HG02852 (cell line): ENCODE data around the gene ERBB2.
"Not testable (repeated sequence)": the region's sequence is repeated elsewhere in the genome, so short reads cannot be mapped to it uniquely, and the experiment has no call there.

ENCODE experiments used
- ATAC-seq: cut with Tn5 transposase; IDR thresholded peaks from one replicate; pipeline ENCODE4 v1.9.1; 2021; ENCODE audit warnings: mild to moderate bottlenecking, moderate library complexity; ENCODE audit not compliant: unreplicated experiment

ERBB2 gene

GRCh38 chr17:39722104-39722503, 22.2 kb downstream of the ERBB2 start:
- ATAC-seq = no peak

- no peak for ATAC-seq
Observed at GRCh38 chr17:39722965-39723848, 23.3 kb downstream of the ERBB2 start.

GRCh38 chr17:39724731-39725130, 24.9 kb downstream of the ERBB2 start:
- ATAC-seq = no peak

- not testable (repeated sequence) for ATAC-seq
Observed at GRCh38 chr17:39725923-39726322, 26.1 kb downstream of the ERBB2 start.

GRCh38 chr17:39726617-39727016, 26.8 kb downstream of the ERBB2 start:
- ATAC-seq = no peak

- no peak for ATAC-seq
Observed at GRCh38 chr17:39727556-39727955, 27.7 kb downstream of the ERBB2 start.

GRCh38 chr17:39729280-39729851, 29.5 kb downstream of the ERBB2 start:
- no peak for ATAC-seq

DNA sequence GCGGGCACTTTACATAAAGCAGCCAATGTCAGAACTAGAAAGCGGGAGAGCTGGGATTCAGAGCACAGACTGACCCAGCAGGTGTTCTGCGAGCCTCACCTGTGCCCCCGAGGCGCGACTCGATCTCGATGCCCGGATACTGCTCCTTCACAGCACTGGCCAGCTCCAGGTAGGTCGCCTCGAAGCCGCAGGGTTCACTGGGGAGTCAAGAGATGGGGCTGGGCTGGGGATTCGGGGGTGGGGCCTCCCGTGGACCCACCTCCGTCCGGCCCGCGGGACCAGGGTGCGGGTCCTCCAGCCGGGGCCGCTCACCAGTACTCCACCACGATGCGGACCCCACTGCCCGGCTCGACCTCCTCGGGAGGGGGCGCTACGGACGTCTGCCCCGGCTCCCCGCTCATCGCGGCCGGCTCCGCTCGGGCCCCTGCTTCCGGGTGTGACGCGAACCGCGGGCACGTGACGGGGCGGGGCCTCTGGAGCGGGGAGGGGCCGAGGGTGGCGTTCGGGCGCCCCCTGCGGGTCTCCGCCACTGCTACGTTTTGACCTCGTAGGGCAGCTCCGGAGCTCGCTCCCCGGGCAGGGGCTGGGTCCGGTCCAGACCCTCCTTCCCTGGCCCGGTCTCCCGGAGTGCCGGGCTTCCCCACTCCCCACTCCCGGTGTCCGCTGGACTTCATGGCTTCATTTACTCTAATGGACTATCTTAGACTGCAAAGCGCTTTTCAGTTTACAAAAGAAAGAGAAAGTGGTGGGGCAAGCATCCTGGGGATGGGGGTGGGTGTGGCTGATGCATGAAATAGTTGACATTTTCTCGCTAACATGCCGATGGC, 30.4 kb downstream of the ERBB2 start, which contains the start of gene MIEN1:
Gene MIEN1 (minus strand): TSS at position 438 of the 827 bp plus-strand sequence. CDS start 37 bp downstream, at position 401.
- peak; percentile 88 for ATAC-seq

- no peak for ATAC-seq
Observed at GRCh38 chr17:39732586-39732985, 32.7 kb downstream of the ERBB2 start.

DNA sequence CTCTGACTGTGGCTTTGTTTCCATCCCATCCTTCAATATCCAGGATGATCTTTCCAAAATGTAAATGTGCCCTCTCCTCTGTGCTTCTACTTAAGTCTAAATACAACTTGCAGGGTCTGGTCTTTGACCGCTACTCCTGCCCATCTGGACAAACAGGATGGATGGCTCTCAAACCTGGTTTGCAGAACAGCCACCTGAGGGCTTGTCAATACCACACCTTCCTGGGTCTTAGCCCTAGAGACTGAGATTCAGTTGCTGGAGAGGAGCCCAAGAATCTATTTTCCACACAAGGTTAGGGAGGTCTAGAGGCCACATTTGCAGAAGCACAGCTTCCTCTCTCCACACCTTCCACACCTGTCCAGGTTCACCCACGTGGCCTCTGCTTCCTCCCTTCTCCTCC, 36.0 kb downstream of the ERBB2 start:
- ATAC-seq = no peak

DNA sequence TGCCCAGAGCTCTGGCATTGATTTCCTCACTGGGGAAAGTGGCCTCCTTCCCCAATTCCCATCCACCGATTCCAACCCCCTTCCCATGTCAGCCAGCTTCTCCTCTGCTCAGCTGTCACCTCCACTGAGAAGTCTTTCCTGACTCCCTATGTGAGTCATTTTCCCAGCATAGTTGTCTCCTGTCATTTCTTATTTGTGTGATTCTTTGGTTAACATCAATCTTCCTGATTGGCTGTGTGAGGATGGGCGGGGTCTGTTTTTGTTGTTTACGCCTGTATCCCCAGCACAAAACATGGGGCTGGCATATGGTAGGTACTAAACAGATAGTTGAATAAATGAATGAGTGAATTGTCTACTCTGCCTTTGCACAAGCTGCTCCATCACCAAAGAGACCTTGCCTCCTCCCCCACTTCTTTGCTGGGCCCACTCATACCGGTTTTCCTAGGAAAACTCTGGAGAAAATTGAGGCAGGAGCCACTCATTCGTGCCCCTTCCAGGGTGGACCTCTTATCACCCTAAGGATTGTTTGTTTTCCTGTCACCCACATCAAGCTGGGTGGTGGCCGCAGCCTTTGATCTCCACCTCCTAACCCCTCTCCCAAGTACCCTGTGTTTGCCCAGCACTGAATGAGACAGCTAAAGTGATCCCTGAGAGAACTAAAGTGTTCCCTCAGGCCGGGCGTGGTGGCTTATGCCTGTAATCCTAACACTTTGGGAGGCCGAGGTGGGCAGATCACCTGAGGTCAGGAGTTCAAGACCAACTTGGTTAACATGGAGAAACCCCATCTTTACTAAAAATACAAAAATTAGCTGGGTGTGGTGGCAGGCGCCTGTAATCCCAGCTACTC, 36.7 kb downstream of the ERBB2 start:
- ATAC-seq = no peak

DNA sequence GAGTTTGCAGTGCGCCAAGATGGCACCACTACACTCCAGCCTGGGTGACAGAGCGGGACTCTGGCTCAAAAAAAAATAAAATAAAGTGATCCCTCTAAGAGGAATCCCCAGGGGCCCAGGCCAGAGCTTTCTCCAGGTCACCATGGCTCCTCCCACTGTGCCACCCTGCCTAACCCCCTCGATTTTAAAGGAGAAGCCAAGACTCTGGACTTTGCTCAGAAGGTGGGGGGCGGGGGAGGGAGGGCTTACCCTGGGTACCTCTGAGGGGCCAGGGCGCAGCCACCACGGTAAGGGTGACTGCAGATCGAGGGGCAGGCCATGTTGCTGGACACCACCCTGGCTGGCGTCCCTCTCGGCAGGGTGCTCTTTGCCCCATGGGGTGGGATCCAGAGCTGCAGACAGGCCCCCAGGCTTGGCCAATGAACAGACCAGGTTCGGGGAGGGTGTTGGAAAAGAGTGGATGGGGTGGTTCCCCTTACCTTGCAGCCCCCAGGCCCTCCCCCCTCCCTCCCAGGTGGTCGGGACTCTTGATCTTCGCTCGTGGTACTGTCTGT, 37.4 kb downstream of the ERBB2 start:
- no peak for ATAC-seq

GRCh38 chr17:39737760-39738567, 38.1 kb downstream of the ERBB2 start, which contains the start of gene GRB7:
Gene GRB7, plus strand, starts transcription at chr17:39737938. Its CDS starts 4,364 bp downstream, at chr17:39742302.
- no peak for ATAC-seq

DNA sequence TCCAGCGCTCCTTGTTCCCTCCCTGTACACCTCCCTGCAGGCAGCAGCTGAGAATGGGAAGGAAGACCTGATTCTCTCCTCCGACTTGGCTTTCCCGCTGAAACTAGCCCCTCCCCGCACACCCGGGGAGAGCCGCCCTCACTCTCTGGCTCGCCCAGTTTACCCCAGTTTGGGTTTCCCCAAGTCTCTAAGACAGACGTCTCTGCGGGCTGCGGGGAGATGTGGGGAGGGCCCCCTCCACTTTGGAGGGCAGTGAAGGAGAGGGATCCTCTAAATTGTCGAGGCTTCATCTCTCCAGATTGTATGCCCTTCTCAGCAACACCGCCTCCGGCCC, 38.7 kb downstream of the ERBB2 start:
- ATAC-seq = no peak

DNA sequence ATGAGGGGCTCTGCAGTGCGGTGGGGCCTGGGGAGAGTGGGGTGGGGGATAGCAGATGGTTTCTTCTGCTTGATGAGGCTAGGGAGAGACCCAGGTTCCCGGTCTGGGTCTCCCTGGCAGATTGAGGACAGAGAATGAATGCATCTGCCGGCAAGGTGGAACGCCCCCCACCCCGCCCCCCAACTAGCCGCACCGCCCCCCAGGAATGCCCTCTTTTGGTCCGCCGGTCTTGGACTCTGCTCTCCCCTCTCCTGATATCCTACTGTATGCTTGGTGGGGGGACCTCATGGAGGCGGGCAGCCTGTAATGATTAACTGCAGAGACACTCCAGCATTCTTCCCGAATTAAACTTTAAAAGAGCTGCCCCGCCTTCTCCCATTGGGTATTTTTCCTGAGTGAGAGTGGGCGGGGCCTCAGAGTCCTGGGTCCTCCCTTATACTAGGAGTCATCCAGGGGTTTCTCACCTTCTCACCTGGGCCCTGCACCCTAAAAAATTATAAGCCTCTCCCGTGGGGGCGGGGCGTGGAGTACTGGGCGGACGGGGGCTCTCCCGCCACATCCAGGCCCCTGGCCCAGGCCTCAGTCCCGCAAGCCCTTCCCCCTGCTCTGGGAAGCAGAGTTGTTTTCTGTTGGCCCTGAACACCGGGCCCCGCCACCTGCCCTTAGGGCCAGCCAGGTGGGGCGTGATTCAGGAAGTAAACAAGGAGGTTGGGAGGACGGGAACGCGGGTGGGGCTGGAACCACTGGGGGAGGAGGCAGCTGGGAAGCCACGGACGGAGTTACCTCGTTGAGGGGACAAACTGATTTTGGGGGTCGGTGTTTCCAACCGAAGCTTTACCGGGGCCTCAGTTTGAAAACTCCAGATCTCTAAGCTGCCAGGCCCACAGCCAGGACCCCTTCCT, 39.4 kb downstream of the ERBB2 start:
- ATAC-seq = no peak

DNA sequence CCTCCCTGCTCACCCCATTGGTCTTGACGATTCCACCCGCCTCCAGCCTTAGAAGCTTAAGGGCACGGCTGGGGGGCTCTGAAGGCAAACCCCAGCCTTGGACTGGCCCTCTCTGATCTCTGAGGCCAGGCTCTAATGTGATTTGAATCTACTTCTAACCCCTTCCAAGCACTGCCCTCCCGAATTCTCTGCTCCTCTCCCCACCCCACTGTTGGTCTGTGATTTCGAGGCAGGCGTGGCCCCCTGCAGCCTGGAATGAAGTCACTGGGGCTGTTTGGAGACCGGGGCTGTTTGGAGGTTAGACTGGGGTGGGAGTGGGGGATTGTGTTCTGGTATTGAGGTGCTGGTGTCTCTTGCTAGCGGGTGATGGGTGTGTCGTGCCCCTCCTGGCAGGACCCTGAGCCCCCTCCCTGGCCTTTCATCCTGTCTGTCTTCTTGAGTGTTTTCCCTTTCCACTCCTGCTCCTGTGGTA, 40.1 kb downstream of the ERBB2 start:
- ATAC-seq = no peak

DNA sequence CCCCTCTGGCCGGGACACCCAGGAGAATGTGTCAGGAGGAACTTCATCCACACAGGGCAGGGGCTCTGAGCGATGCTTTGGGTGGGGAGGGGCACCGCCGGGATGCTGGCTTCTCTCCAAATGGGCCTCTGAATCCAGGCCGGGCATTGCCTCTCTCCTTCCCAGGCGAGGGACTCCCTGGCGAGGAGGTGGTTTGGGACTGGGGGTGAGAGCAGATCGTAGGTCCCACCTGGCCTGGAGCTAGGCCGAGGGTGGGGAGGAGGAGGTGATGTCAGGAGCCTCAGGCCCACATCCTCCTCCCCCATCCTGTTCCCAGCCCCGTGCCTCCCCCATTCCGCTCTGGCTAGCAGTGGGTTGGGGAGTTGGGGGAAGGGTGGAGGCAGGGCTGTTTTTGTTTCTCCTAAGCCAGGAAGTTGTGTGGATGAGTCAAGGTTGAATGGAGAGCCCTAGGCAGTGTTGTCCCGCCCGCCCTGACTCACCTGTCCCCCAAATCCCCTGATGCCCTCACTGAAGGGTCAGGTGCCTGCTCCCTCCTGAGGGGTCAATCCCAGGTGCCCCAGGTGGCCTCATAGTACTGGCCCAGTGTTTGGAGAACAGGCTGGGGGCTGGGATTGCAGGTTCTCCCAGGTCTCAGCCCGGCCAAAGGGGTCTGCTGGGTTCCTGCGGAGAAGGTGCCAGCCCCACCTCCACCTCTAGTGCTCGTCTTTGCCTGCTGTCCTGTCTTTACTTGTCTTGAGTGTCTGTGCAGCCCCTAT, 40.7 kb downstream of the ERBB2 start:
- no peak for ATAC-seq
